Measurements from ENCODE around the gene PDIA2.

GRCh38 chr16:307691-308312 lies 24.8 kb downstream of the PDIA2 start:
- TF ChIP-seq CTCF (IDR thresholded peaks at IDR 0.05) (no peak), ZFX (IDR thresholded peaks at IDR 0.05; ENCODE audit: borderline replicate concordance) (no peak)

Data from 22Rv1 (cell line).